Endodermal cell (in vitro differentiated cells): ENCODE results near the gene SPTB. TPM values are rescaled to one million over a fixed set of nuclear protein-coding genes. Genes with fewer than 3 reads are reported as not detected.

Experiments used
- DNase-seq: peaks from one replicate; pipeline ENCODE4 v3.0.0-alpha.2; 2017
- H3K27ac ChIP-seq: 2 replicates; pipeline ENCODE4 v1.5.1; 2013; ENCODE audit warnings: mild to moderate bottlenecking, low read depth, low read length, moderate library complexity
- H3K27me3 ChIP-seq: 2 replicates; pipeline ENCODE4 v1.6.1; 2013; ENCODE audit warnings: mild to moderate bottlenecking, low read length, moderate library complexity; ENCODE audit not compliant: insufficient read depth, control insufficient read depth, poor library complexity, severe bottlenecking
- H3K36me3 ChIP-seq: 2 replicates; pipeline ENCODE4 v1.7.0; 2013; ENCODE audit warnings: mild to moderate bottlenecking, low read length, moderate library complexity; ENCODE audit not compliant: control insufficient read depth, insufficient read depth
- H3K4me1 ChIP-seq: one replicate; pipeline ENCODE4 v1.7.0; 2013; ENCODE audit warnings: low read length; ENCODE audit not compliant: control insufficient read depth, insufficient read depth
- H3K4me3 ChIP-seq: 2 replicates; pipeline ENCODE4 v1.5.1; 2013; ENCODE audit warnings: mild to moderate bottlenecking, low read length, moderate library complexity
- H3K9ac ChIP-seq: 2 replicates; pipeline ENCODE4 v1.6.1; 2013; ENCODE audit warnings: mild to moderate bottlenecking, low read length, moderate library complexity; ENCODE audit not compliant: poor library complexity, severe bottlenecking; ENCODE audit errors: extremely low read depth
- H3K9me3 ChIP-seq: 2 replicates; pipeline ENCODE4 v1.6.1; 2013; ENCODE audit warnings: mild to moderate bottlenecking, low read length, moderate library complexity; ENCODE audit not compliant: control insufficient read depth
- H3K27ac Mint-ChIP-seq: 2 replicates; pipeline ENCODE4 v1.8.0; 2020; ENCODE audit warnings: mixed read lengths
- H3K27me3 Mint-ChIP-seq: 2 replicates; pipeline ENCODE4 v1.8.0; 2021; ENCODE audit warnings: mild to moderate bottlenecking, mixed read lengths; ENCODE audit not compliant: insufficient read depth
- H3K36me3 Mint-ChIP-seq: 2 replicates; pipeline ENCODE4 v1.8.0; 2020; ENCODE audit warnings: low read depth, mixed read lengths
- H3K4me1 Mint-ChIP-seq: 2 replicates; pipeline ENCODE4 v1.8.0; 2020; ENCODE audit warnings: mixed read lengths
- H3K4me3 Mint-ChIP-seq: 2 replicates; pipeline ENCODE4 v1.8.0; 2020; ENCODE audit warnings: mild to moderate bottlenecking, moderate library complexity, mixed read lengths
- H3K9me3 Mint-ChIP-seq: 2 replicates; pipeline ENCODE4 v1.8.0; 2020; ENCODE audit warnings: mild to moderate bottlenecking, mixed read lengths
- CTCF ChIP-seq: fragments of 200-600 bp; sonication (generic); conservative IDR thresholded peaks from 2 replicates; pipeline ENCODE4 v1.5.0; 2021; ENCODE audit warnings: antibody characterized with exemption, mild to moderate bottlenecking
- WGBS, 2 experiments: methylation state at CpG; one replicate each; pipeline versions ENCODE4 v1.1.5 to v1.1.7; 2013; ENCODE audit warnings: missing lambda C conversion rate in 2 of 2, mixed read lengths in 1 of 2; ENCODE audit not compliant: insufficient coverage in 1 of 2, insufficient read length in 1 of 2; 5-methylcytosine and 5-hydroxymethylcytosine counted together
- total RNA-seq, 2 donors: library from RNA; stranded (reverse); fragmentation: NEBNext Ultra II Directional in 1 of 2; extraction: Animal tissue kit (Norgen Biotek cat#: 25700) in 1 of 2; gene quantifications; 2 replicates in 1 of 2; 3 replicates in 1 of 2; pipeline ENCODE4 v1.2.1, GENCODE V29; 2021

Gene SPTB
- total RNA-seq, 2 donors from 2014 or later, result 0.77 to 1.4 TPM

GRCh38 chr14:64758691-64759554, 120.8 kb downstream of the SPTB start:
- Histone ChIP-seq H3K9me3 (no peaks in the 10 kb centered on the region), H3K4me3 (no peak overlapping the region), H3K27me3 (no peaks in the 10 kb centered on the region), H3K9ac (no peak overlapping the region), H3K27ac (no peak overlapping the region), H3K36me3 (no peaks in the 10 kb centered on the region), H3K4me1 (peaks cover 29% of the 10 kb centered on the region)
- TF ChIP-seq CTCF, result no peak
- Mint-ChIP-seq H3K4me1 (peaks cover 42% of the 10 kb centered on the region), H3K27ac (peak overlapping the region; percentile 61), H3K9me3 (peaks cover 3% of the 10 kb centered on the region), H3K27me3 (peaks cover 44% of the 10 kb centered on the region), H3K4me3 (no peak overlapping the region), H3K36me3 (no peaks in the 10 kb centered on the region)
- DNase-seq, result peak; percentile 62
- 81 to 82% methylated on average over 3 to 7 of the region's 7 CpGs for whole genome bisulfite sequencing, 2 experiments

DNA sequence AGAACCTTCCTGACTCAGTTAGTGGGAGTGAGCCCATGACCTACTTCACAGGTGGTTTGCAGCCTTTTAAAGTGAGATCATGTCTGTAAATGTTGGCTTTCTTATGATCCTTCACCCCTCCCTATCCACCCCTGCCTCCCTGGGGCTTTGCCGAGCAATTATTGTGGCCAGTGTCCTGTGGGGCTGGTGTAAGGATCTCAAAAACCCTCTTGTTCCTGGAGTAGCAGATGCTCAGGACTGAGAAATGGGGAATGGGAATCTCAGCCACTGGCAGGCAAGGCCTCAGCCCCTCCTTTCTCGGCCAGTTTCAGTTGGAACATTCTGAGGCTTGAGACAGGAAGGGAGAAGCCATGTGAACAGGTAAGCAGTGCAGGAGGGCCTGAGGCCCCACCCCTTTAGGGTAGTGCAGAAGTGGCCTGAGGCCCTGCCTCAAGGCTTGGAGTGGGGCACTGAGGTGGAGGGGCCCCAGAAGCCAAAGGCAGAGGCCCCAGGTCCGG, 121.6 kb downstream of the SPTB start:
- H3K9ac ChIP-seq, result no peak overlapping the region
- 79 to 88% methylated on average over 1 to 3 of the region's 3 CpGs for WGBS, 2 experiments
- no peak overlapping the region for H3K27ac ChIP-seq
- H3K27me3 Mint-ChIP-seq, result peaks cover 40% of the 10 kb centered on the region
- TF ChIP-seq CTCF, result no peak
- H3K9me3 ChIP-seq, result no peaks in the 10 kb centered on the region
- H3K9me3 Mint-ChIP-seq, result peaks cover 3% of the 10 kb centered on the region
- peak; percentile 90 for DNase-seq
- peak overlapping the region; percentile 75 for H3K27ac Mint-ChIP-seq
- no peaks in the 10 kb centered on the region for H3K36me3 Mint-ChIP-seq
- no peaks in the 10 kb centered on the region for H3K36me3 ChIP-seq
- H3K4me3 ChIP-seq, result no peak overlapping the region
- H3K4me1 Mint-ChIP-seq, result peaks cover 40% of the 10 kb centered on the region
- H3K4me3 Mint-ChIP-seq, result no peak overlapping the region
- peaks cover 25% of the 10 kb centered on the region for H3K4me1 ChIP-seq
- no peaks in the 10 kb centered on the region for H3K27me3 ChIP-seq

- no peaks in the 10 kb centered on the region for H3K36me3 Mint-ChIP-seq
- DNase-seq, result no peak
- H3K27ac Mint-ChIP-seq, result peak overlapping the region; percentile 75
- H3K27me3 ChIP-seq, result no peaks in the 10 kb centered on the region
- no peak overlapping the region for H3K4me3 ChIP-seq
- TF ChIP-seq CTCF, result no peak
- H3K9me3 ChIP-seq, result no peaks in the 10 kb centered on the region
- H3K27me3 Mint-ChIP-seq, result peaks cover 36% of the 10 kb centered on the region
- H3K4me1 ChIP-seq, result peaks cover 23% of the 10 kb centered on the region
- WGBS, 2 experiments, result 82 to 83% methylated on average over 2 of the region's 3 CpGs
- H3K4me1 Mint-ChIP-seq, result peaks cover 36% of the 10 kb centered on the region
- H3K9ac ChIP-seq, result no peak overlapping the region
- no peak overlapping the region for H3K4me3 Mint-ChIP-seq
- H3K9me3 Mint-ChIP-seq, result peaks cover 3% of the 10 kb centered on the region
- no peaks in the 10 kb centered on the region for H3K36me3 ChIP-seq
- H3K27ac ChIP-seq, result no peak overlapping the region
Measured at GRCh38 chr14:64757601-64758000, 122.1 kb downstream of the SPTB start.
